ENCODE results near the gene ANKDD1B. TPM values are rescaled to one million over a fixed set of nuclear protein-coding genes. Genes with fewer than 3 reads are reported as not detected.

Gene ANKDD1B
- total RNA-seq, 1 experiment from 2014 or later = 0.84 TPM

DNA sequence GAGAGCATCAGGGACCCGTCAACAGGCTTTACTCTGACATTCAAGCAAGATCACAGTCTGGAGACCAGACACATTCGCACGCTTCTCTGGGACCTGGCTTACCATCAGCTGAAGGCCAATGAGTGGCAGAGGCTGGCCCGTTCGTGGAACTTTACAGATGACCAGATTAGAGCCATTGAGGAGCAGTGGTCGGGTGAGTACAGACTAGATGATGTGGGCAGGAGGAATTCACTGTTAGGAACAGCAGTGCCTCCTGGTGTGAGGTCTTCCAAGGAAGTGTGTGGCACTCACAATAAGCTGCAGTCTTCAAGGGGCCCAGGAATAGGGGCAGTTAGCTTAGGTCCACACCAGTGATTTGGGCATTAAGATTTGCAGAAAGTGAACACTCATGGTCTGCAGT lies 55.5 kb downstream of the ANKDD1B start:
- CTCF ChIA-PET = no interaction called here

GRCh38 chr5:75667586-75667985 lies 56.3 kb downstream of the ANKDD1B start:
- H3K36me3 ChIP-seq (ENCODE audit: control insufficient read depth in 1 of 2, insufficient read depth in 2 of 2, low read length in 2 of 2) = no peaks in the 10 kb centered on the region
- DNase-seq (ENCODE audit: low read depth, low spot score) (no peak), ATAC-seq (0 out of 2 replicates have a peak, but pooled peaks have one; percentile 47)
- no peaks in the 10 kb centered on the region for H3K4me1 ChIP-seq (ENCODE audit: control insufficient read depth in 1 of 2, insufficient read depth in 2 of 2, low read length in 2 of 2)
- no peak overlapping the region for H3K4me3 ChIP-seq (replicated peaks in 1 of 2; ENCODE audit: low read depth in 1 of 2, low read length in 2 of 2)
- no peaks in the 10 kb centered on the region for H3K79me2 ChIP-seq (ENCODE audit: insufficient read depth, low read length)
- no peak overlapping the region for H3K27ac ChIP-seq (ENCODE audit: low read depth, low read length)
- intact Hi-C loops (cut with micrococcal nuclease) = no loop called here
- H3K4me2 ChIP-seq (ENCODE audit: low read length) = no peak overlapping the region
- H3K9me2 ChIP-seq (ENCODE audit: insufficient read depth) = no peaks in the 10 kb centered on the region
- H3K9ac ChIP-seq (ENCODE audit: low read length) = no peak overlapping the region
- no peaks in the 10 kb centered on the region for H3K9me3 ChIP-seq (ENCODE audit: control insufficient read depth in 1 of 2, insufficient read depth in 1 of 2, low read depth in 1 of 2, low read length in 2 of 2)
- no peaks in the 10 kb centered on the region for H3K27me3 ChIP-seq (ENCODE audit: insufficient read depth, low read length)
- TF ChIP-seq RAD21 (IDR thresholded peaks at IDR 0.05; ENCODE audit: low read depth) (peak; percentile 28; the same call in 1 of the 2 replicates), CTCF (IDR thresholded peaks at IDR 0.05 in 2 of 3, conservative IDR thresholded peaks at IDR 0.05 in 1 of 3; ENCODE audit: borderline replicate concordance in 1 of 3, insufficient read depth in 1 of 3, low read depth in 2 of 3, low read length in 2 of 3) (peak; percentile 11 to 26 (median 13); a peak in 2 of 6 replicates), SRF (IDR thresholded peaks at IDR 0.05; ENCODE audit: low read depth) (no peak)
- ChIA-PET RAD21 (ENCODE audit: low non-redundant PET in 1 of 2, low total read pairs in 2 of 2, uncharacterized antibody in 2 of 2, unreplicated experiment in 2 of 2) (no interaction called here), POLR2A (no interaction called here), CTCF (no interaction called here)
- H2AFZ ChIP-seq (ENCODE audit: low read depth, low read length, poor library complexity, severe bottlenecking) = no peak overlapping the region
- no TSS peak for BruUV-seq (replicated peaks)
- H4K20me1 ChIP-seq (ENCODE audit: insufficient read depth) = no peaks in the 10 kb centered on the region

More for the DNA sequence above, 55.5 kb downstream of the ANKDD1B start:
- DNase-seq (ENCODE audit: low read depth, low spot score) (no peak), ATAC-seq (peak; percentile 44)
- H3K9me3 ChIP-seq (ENCODE audit: control insufficient read depth in 1 of 2, insufficient read depth in 1 of 2, low read depth in 1 of 2, low read length in 2 of 2) = no peaks in the 10 kb centered on the region
- no peaks in the 10 kb centered on the region for H3K9me2 ChIP-seq (ENCODE audit: insufficient read depth)
- ChIA-PET RAD21 (ENCODE audit: low non-redundant PET in 1 of 2, low total read pairs in 2 of 2, uncharacterized antibody in 2 of 2, unreplicated experiment in 2 of 2) (no interaction called here), POLR2A (no interaction called here)
- no peak overlapping the region for H3K4me3 ChIP-seq (replicated peaks in 1 of 2; ENCODE audit: low read depth in 1 of 2, low read length in 2 of 2)
- no peaks in the 10 kb centered on the region for H3K4me1 ChIP-seq (ENCODE audit: control insufficient read depth in 1 of 2, insufficient read depth in 2 of 2, low read length in 2 of 2)
- no peaks in the 10 kb centered on the region for H4K20me1 ChIP-seq (ENCODE audit: insufficient read depth)
- peak; percentile 39; the same call in 1 of the 2 replicates for TF ChIP-seq RAD21 (IDR thresholded peaks at IDR 0.05; ENCODE audit: low read depth)
- TF ChIP-seq, protein P1, sequence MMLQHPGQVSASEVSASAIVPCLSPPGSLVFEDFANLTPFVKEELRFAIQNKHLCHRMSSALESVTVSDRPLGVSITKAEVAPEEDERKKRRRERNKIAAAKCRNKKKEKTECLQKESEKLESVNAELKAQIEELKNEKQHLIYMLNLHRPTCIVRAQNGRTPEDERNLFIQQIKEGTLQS (IDR thresholded peaks at IDR 0.05) = no peak
- no peaks in the 10 kb centered on the region for H3K36me3 ChIP-seq (ENCODE audit: control insufficient read depth in 1 of 2, insufficient read depth in 2 of 2, low read length in 2 of 2)
- no peak overlapping the region for H2AFZ ChIP-seq (ENCODE audit: low read depth, low read length, poor library complexity, severe bottlenecking)
- H3K9ac ChIP-seq (ENCODE audit: low read length) = no peak overlapping the region
- intact Hi-C loops (cut with micrococcal nuclease) = no loop called here
- no peaks in the 10 kb centered on the region for H3K27me3 ChIP-seq (ENCODE audit: insufficient read depth, low read length)
- no TSS peak for BruUV-seq (replicated peaks)
- H3K79me2 ChIP-seq (ENCODE audit: insufficient read depth, low read length) = no peaks in the 10 kb centered on the region
- no peak overlapping the region for H3K27ac ChIP-seq (ENCODE audit: low read depth, low read length)
- H3K4me2 ChIP-seq (ENCODE audit: low read length) = no peak overlapping the region

All from HCT116 (cell line).